A549 treated with AZD9567 at 1 μM for 4 hours (cell line): ENCODE data around the gene TRMT2B. TPM values are rescaled to one million over a fixed set of nuclear protein-coding genes. Genes with fewer than 3 reads are reported as not detected.

ENCODE experiments used
- total RNA-seq: library from RNA; stranded (reverse); fragments of 200-300 nt; extraction: Qiagen RNA extraction; gene quantifications from 5 replicates; pipeline ENCODE4 v1.2.3, GENCODE V29; 2022; ENCODE audit not compliant: insufficient read depth

Gene TRMT2B
- 9.2 to 14.7 TPM (median 13.7 TPM) in 5 replicates for total RNA-seq

GRCh38 chrX:101051549-101052302, at the start of gene TRMT2B:
TSS of gene TRMT2B (minus strand) at chrX:101052111. CDS start at chrX:101042289, 9,822 bp downstream.

GRCh38 chrX:101097546-101098453, 45.9 kb upstream of the TRMT2B start, which contains the start of gene CENPI:
TSS of gene CENPI (plus strand) at chrX:101098204. CDS start at chrX:101101071, 2,867 bp downstream.

GRCh38 chrX:101078716-101079598, 27.0 kb upstream of the TRMT2B start, which contains the start of gene TMEM35A:
TSS of gene TMEM35A (plus strand) at chrX:101078879. CDS start at chrX:101079003, 124 bp downstream.

GRCh38 chrX:100969408-100969807, 82.5 kb downstream of the TRMT2B start, which contains the start of gene ARL13A:
TSS of gene ARL13A (plus strand) at chrX:100969708. CDS start at chrX:100973690, 3,982 bp downstream.

Other genes with a start within 250 kb of the TRMT2B start
- 30.7 to 37.9 TPM (median 31.8 TPM) in 5 replicates for gene CSTF2, start 231.7 kb downstream of the TRMT2B start, total RNA-seq
- gene NOX1, start 177.8 kb downstream of the TRMT2B start, total RNA-seq = 0.06 to 0.18 TPM (median 0.10 TPM) in 4 of 5 replicates, not detected in the other
- gene XKRX, start 123.2 kb downstream of the TRMT2B start, total RNA-seq = 0.52 to 0.82 TPM (median 0.68 TPM) in 5 replicates
- gene ARL13A, start 82.4 kb downstream of the TRMT2B start, total RNA-seq = 0.11 to 0.13 TPM in 2 of 5 replicates, not detected in the others
- not detected in 5 replicates for gene TMEM35A, start 26.8 kb upstream of the TRMT2B start, total RNA-seq
- 9.5 to 23.0 TPM (median 13.1 TPM) in 5 replicates for gene CENPI, start 46.1 kb upstream of the TRMT2B start, total RNA-seq
- 0.22 to 0.30 TPM (median 0.27 TPM) in 4 of 5 replicates, not detected in the other for gene DRP2, start 167.7 kb upstream of the TRMT2B start, total RNA-seq
- gene TAF7L, start 239.2 kb upstream of the TRMT2B start, total RNA-seq = 0.09 to 0.27 TPM (median 0.13 TPM) in 4 of 5 replicates, not detected in the other